ENCODE data around the gene FNBP1.

- TF ChIP-seq CTCF (IDR thresholded peaks at IDR 0.05) (no peak), POLR2A (IDR thresholded peaks at IDR 0.05) (no peak)
These were observed 167.8 kb downstream of the FNBP1 start for GRCh38 chr9:129875181-129875611.

Data from lower leg skin (tissue), 3 donors.